Fibroblast of skin of left biceps (primary cell): ENCODE results near the gene MPPE1.

Source experiments
- DNase-seq, 2 experiments: peaks; one replicate each; pipeline ENCODE4 v3.0.0-alpha.2; 2013; ENCODE audit warnings: low read depth in 2 of 2

MPPE1 gene

GRCh38 chr18:11884396-11885030, 23.6 kb downstream of the MPPE1 start:
- no peak for DNase-seq

DNA sequence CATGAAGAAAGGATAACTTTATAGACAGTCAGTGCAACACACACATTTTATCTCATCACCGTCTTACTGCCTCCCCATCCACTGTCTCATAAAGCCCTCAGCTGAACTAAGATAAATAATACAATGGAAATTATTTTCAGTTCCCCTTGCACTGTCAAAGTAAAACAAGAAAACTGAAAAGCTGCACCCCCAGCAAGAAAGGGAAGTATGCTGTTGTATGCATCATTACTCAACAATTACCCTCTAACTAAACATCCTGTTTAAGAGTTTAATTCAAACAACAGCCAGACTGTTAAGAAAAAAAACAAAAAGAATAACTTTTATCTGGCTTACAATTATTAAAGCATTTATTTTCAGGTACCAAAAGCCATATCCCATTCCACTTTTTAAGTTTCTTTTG, 25.0 kb downstream of the MPPE1 start:
- no peak for DNase-seq

DNA sequence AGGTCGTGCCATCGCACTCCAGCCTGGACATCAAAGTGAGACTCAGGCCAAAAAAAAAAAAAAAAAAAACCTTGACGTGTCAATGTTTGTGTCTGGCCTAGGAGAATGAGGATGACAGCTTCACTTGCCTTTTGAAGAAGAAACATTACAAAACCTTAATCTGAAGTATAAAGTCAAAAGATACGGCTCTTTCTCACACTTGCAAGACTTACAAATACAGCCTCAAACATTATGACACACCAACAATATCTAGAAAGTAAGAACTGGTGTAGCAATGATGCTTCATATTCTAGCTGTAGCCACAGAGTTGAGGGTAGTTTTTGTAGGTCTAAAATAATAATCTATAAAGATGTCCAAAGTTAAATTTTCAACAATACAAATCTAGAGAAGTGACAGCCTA, 25.5 kb downstream of the MPPE1 start:
- DNase-seq, result no peak

DNA sequence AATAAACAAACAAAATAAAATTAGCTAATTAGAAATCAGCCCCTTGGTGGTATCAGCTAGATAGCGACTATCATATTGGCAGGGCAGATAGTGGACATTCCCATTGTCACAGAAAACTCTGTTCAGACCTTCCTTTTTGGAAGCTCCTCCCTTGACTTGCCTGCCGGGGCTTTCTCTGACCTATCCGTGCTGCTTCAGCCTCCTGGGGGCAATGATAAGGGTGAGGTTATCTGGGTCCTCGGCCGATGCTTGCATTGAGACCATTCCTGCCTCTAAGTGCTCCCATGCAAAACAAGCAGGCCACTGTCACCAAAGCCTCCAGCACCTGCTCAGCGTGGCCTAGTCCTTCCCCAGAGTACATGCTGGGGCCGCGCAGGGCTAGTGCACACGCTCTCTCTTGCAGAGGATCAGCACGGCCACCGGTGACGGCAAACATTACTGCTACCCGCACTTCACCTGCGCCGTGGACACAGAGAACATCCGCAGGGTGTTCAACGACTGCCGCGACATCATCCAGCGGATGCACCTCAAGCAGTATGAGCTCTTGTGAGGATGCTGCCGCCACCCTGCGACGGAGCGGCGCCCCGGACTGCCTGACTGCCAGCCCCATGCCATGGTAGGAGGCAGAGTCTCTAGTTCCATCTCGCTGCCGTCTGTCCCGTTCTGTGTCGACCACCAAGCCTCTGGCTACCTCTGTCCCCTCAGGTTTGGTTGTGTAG, 27.4 kb downstream of the MPPE1 start:
- DNase-seq, result no peak

DNA sequence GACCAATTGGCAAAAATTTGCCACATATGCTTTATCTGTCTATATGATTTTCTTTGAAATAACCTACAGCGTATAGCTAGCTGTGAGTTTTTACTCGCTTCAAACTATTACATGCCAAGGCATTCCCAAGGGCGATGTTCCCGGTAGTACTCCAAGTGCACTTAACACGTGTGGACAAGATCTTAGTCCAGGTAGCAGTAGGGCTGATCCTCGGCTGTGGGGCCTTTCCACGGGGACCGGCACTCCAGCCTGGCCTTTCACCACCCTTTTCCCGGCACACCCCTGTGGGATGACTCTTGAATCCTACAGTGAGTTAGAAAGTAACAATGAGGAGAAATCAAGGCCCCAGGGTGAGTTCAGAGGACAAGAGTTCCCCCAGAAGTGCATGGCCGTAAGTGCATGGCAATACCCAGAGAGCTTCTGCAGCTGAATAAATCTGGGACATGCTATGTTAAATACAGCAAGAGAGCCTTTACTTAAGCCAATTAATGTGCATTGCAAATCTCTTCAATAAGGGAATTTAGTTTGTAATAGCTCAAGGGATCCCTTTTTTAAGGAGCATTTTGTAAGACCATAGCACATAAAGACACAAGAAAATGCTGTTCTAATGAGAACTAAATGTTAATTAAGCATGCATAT, 30.5 kb downstream of the MPPE1 start:
- DNase-seq, result no peak

DNA sequence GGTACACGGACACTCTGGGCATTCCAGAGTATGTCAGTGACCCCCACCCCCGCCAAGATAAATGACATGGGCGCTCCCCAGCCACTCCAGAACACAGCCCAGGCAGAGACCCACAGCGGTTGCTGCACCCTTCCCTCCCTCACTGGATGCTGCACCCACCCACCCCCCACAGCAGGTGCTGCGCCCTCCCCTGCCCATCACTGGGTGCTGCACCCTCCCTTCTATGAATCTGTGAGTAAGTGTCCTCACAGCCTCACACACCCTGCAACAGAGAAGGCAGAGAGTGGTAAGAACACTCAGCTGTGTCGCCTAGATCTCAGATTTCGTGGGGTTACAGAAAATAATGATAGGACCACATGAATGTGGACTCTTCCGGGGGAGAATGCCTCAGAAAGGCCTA, 33.4 kb downstream of the MPPE1 start:
- DNase-seq, result no peak

DNA sequence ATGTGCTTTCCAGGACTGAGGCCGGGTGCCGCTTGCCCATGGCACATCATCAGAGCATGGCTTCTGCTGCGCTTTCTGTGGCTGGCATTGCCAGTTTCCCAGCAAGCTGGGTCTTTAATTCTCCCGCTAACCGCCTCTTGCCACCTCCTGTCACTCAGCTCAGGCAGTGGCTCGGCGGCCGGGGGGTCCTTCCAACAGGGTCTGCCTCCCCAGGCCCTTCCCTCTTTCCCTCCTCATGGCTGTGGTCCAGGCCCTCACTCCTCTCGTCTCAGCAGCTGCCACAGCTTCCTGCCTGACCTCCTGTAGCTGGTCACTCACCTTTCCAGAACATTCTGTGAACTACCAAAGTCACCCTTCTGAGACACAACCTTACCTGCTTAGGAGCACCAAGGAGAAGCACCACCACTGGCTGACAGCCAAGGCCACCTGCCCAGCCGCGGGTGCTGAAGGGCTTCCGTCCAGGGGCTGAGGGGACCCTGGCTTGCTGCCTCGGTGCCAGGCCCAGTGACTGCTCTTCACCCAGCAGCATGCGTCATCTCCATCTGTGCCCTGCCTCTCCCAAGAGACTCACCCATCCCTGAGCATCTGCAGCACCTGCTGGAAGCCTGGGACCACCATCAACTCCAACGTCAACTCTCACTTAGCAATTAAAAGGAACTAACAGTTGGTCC, 34.3 kb downstream of the MPPE1 start:
- DNase-seq, result no peak

- no peak for DNase-seq
These were observed 35.5 kb downstream of the MPPE1 start for GRCh38 chr18:11872479-11873136.

- no peak for DNase-seq
These were observed 36.6 kb downstream of the MPPE1 start for GRCh38 chr18:11871501-11871900.

DNA sequence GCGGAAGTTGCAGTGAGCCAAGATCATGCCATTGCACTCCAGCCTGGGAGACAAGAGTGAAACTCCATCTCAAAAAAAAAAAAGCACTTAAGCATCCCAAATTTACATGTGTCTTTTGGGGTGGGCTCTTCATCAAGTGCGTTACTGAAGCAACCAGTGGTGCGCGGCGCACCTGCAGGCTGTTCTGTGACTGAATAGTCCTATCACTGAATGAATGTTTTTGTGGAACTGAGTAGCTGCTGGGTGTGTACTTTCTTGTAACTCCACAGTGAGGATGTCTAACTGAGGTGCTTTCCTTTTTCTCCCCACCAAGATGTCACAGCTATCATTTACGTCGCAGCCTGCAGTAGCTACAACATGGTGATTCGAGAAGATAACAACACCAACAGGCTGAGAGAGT, 39.9 kb downstream of the MPPE1 start:
- DNase-seq, result no peak

DNA sequence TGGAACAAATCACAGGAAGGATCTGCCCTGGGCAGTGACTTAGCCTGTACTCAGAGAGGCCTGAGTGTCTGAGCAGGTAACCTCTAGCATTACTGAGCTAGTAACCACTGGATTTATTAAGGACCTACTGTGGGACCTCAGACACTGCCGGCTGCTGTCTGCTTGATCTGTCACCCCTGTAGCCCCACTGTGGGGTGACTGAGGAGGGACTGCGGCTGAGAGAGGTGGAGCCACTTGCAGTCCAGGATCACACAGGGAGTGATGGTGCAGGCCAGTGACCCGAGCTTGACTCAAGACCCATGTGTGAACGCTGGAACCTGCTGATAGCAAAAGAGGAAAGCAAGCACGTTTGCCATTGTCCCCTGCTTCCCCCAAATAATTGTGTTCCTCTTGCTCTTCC, 41.4 kb downstream of the MPPE1 start:
- no peak for DNase-seq

- DNase-seq, result no peak
These were observed 41.8 kb downstream of the MPPE1 start for GRCh38 chr18:11866329-11866728.

- no peak for DNase-seq
These were observed 43.0 kb downstream of the MPPE1 start for GRCh38 chr18:11865071-11865470.

DNA sequence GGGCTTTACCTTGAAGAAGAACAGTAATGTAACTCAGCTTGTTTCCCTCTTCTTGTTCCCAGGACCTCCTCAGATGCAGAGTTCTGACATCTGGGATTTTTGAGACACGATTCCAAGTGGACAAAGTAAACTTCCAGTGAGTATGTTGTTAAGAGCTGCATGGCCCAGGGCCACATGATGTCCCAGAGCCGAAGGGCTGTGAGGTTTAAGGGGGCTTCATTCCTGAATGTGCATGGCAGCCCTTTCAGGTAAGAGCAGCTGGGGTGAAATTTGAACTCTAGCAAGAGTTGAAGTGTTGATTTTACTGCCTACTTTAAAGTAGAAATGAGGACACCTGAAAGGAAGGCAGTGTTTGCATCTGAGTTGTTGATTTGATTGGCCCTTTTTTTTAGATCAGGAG, 43.6 kb downstream of the MPPE1 start:
- no peak for DNase-seq

DNA sequence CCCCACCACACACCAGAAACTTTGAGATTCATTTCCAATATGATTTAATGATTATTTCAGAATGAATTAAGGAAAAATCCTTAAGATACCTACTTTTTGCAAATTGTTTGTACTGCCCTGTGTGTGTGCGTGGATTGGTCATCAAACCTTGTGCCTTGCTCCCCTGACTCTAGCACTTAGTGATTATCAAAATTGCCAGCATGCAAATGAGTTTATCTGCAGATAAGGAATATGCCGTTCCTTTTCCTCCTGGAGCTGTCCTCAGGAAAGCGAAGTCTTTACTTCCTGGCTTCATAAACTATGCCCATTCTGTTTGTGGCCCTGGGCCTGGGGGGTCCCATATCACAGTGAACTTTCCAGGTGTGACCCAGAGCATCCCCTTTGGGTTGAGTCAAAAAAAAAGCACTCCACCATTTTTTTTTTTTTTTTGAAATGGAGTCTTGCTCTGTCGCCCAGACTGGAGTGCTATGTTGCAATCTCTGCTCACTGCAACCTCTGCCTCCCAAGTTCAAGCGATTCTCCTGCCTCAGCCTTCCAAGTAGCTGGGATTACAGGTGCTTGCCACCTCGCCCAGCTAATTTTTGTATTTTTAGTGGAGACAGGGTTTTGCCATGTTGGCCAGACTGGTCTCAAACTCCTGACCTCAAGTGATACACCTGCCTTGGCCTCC, 45.5 kb downstream of the MPPE1 start:
- no peak for DNase-seq

GRCh38 chr18:11861583-11862288, 46.4 kb downstream of the MPPE1 start:
- peak in 1 of 2 experiments; percentile 19 for DNase-seq

DNA sequence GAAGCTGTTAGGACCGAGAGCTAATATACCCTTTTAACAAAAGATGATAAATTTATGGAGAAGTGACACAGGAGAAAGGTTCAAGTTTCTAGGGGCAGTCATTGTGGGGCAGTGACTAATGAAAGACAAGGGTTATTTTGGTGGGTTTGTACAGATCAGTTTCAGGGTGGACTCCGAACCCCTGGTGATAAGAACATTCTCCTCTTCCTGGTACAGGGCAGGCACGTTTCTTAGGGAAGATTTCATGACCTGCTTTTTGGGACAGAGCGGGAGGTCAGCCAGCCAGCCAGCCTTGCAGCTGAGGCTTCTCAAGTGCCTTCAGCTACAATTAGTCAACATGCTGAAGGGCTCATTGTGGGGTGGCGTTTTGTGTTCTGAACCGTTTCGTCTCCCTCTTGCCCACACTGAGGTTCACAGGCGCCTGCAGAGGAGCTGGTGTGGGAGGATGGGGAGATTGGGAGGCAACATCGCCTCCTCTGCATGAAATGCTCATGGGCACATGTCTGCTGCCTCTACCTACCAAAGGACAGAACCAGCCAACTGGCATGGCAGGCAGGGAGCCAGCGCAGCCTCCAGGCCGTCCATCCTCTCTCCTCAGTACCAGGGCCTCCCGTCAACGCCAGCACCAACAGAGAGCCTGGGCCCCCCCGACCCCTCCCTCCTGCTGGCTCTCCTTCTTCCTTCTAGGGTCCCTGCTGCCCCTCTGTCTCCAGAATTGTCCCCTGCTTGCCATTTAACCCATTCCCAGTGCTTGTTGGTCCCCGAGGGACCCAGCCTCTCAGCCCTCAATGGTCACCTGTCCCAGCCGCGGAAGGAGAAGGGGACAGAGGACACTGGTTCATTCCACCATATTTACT, 47.3 kb downstream of the MPPE1 start:
- DNase-seq, result no peak

DNA sequence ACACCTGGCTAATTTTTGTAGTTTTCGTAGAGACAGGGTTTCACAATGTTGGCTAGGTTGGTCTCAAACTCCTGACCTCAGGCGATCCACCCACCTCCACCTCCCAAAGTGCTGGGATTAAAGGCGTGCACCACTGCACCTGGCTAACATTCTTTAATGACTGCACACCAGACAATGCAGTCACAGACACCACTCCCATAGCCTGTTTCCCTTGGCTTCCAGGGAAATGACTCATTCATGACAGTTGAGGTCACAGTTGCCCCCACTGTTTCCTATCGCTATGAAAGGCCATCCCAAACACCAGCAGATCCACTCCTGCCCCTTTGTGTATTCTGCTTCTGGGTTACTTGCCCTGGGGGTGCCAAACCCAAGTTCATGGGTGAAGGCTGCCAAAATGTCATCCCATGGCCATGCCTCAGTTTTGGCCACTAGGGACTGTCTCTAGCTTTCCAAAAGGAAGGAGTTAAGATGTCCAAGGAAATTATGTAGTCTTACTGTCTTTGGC, 48.2 kb downstream of the MPPE1 start:
- DNase-seq, result no peak

- no peak for DNase-seq
These were observed 48.8 kb downstream of the MPPE1 start for GRCh38 chr18:11859282-11859830.
